ENCODE results near the gene PPT2. TPM values are rescaled to one million over a fixed set of nuclear protein-coding genes. Genes with fewer than 3 reads are reported as not detected.

The PPT2 gene
- total and polyA plus RNA-seq, 2 experiments from 2014 or later, result 27.2 to 34.3 TPM

- Histone ChIP-seq H3K9me3 (ENCODE audit: low read depth) (no peaks in the 10 kb centered on the region), H4K20me1 (ENCODE audit: insufficient read depth, poor library complexity, severe bottlenecking) (no peaks in the 10 kb centered on the region), H3K4me3 (peak overlapping the region; percentile 63), H3K4me2 (peak overlapping the region; percentile 92), H3K79me2 (peaks cover 41% of the 10 kb centered on the region), H3K9me2 (replicated peaks; ENCODE audit: insufficient read depth) (no peaks in the 10 kb centered on the region), H3K4me1 (ENCODE audit: insufficient read depth) (peaks cover 16% of the 10 kb centered on the region), H3K36me3 (replicated peaks; ENCODE audit: insufficient read depth, low read depth) (no peaks in the 10 kb centered on the region), H2AFZ (no peak overlapping the region), H3K27me3 (no peaks in the 10 kb centered on the region), H3K27ac (peak overlapping the region; percentile 95)
- 56% methylated on average over 8 of the region's 8 CpGs for WGBS (ENCODE audit: low lambda C conversion rate, missing lambda C conversion rate)
- DNase-seq (ENCODE audit: low spot score), result no peak
- TF ChIP-seq, protein P1, sequence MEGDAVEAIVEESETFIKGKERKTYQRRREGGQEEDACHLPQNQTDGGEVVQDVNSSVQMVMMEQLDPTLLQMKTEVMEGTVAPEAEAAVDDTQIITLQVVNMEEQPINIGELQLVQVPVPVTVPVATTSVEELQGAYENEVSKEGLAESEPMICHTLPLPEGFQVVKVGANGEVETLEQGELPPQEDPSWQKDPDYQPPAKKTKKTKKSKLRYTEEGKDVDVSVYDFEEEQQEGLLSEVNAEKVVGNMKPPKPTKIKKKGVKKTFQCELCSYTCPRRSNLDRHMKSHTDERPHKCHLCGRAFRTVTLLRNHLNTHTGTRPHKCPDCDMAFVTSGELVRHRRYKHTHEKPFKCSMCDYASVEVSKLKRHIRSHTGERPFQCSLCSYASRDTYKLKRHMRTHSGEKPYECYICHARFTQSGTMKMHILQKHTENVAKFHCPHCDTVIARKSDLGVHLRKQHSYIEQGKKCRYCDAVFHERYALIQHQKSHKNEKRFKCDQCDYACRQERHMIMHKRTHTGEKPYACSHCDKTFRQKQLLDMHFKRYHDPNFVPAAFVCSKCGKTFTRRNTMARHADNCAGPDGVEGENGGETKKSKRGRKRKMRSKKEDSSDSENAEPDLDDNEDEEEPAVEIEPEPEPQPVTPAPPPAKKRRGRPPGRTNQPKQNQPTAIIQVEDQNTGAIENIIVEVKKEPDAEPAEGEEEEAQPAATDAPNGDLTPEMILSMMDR (IDR thresholded peaks at IDR 0.05; ENCODE audit: poor library complexity), result no peak
- TF ChIP-seq EZH2 (IDR thresholded peaks at IDR 0.05; ENCODE audit: borderline replicate concordance), result no peak
- TF ChIP-seq EZH2phosphoT487 (IDR thresholded peaks at IDR 0.05; ENCODE audit: low read depth, severe bottlenecking, unreplicated experiment), result no peak
Measured at GRCh38 chr6:32126880-32127279, 27.1 kb upstream of the PPT2 start.

DNA sequence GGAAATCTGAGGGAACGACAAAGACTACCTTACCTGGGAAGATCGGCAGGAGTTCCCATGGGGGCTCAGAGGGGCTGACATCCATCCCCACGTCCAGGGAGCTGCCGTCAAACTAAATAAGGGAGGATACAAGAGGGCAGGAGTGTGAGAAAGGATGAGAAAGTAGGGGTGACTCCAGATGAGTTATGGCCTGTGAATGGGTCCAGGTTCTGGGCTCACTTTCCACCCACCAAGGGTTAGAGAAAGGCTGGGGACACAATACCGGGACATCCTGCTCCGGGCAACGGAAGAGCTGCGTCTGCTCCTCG, 26.6 kb upstream of the PPT2 start:
- TF ChIP-seq EZH2 (IDR thresholded peaks at IDR 0.05; ENCODE audit: borderline replicate concordance), result no peak
- TF ChIP-seq, protein P1 (IDR thresholded peaks at IDR 0.05; ENCODE audit: poor library complexity), result no peak
- TF ChIP-seq EZH2phosphoT487 (IDR thresholded peaks at IDR 0.05; ENCODE audit: low read depth, severe bottlenecking, unreplicated experiment), result no peak
- no peak for DNase-seq (ENCODE audit: low spot score)
- Histone ChIP-seq H3K4me1 (ENCODE audit: insufficient read depth) (peaks cover 16% of the 10 kb centered on the region), H3K9me3 (ENCODE audit: low read depth) (no peaks in the 10 kb centered on the region), H3K27ac (peak overlapping the region; percentile 95), H3K79me2 (peaks cover 41% of the 10 kb centered on the region), H3K9me2 (replicated peaks; ENCODE audit: insufficient read depth) (no peaks in the 10 kb centered on the region), H3K4me3 (peak overlapping the region; percentile 63), H3K27me3 (no peaks in the 10 kb centered on the region), H4K20me1 (ENCODE audit: insufficient read depth, poor library complexity, severe bottlenecking) (no peaks in the 10 kb centered on the region), H2AFZ (peak overlapping the region; percentile 57), H3K36me3 (replicated peaks; ENCODE audit: insufficient read depth, low read depth) (no peaks in the 10 kb centered on the region), H3K4me2 (peak overlapping the region; percentile 92)
- 10% methylated on average over 9 of the region's 9 CpGs for WGBS (ENCODE audit: low lambda C conversion rate, missing lambda C conversion rate)

DNA sequence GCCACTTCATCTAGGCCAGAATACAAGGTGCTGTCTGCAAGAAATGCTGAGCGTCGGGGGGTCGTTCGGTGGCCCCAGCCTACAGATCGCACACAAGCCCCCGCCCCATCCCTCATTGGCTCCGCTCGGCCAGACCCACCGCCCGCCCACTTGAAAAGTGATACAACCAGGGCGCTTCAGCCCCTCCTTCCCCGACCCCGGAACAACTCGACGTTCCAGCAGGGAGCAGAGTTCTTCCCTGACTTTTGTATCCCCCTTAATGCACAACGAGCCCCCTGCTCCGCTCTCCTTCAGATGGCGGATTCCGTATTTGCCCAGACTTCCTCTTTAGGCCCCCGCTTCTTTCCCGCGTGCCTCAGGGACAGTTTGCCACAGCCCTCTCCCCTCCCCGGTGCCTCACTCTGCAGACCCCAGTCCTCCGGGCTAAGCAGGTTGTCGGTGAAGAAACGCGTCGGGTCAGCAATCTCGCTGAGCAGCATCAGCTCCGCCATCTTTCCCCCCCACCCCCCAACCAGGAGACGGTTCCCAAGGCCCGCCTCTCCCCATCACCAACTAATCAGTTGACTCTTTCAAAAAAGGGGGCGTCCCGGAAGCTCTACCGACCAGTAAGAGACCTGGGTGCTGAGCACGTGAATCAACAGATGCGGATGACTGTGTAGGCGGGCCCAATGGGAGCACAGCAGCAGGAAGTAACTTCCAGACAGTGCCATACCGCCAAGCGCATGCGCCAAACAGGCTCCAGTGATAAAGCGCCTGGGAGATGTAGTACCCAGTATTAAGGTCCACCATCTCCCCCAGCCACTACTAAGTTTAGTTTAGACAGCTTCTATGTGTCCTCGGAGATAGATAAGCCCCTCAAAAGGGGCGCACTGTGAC, 26.0 kb upstream of the PPT2 start, which contains the start of gene ATF6B:
ATF6B (minus strand) TSS at position 530 of the 876 bp plus-strand sequence; CDS start at position 491, 39 bp downstream.
- Histone ChIP-seq H3K4me1 (ENCODE audit: insufficient read depth) (peaks cover 16% of the 10 kb centered on the region), H3K27ac (peak within 1 kb of the TSS; percentile 95)

More for the DNA sequence above, 26.0 kb upstream of the PPT2 start, which contains the start of gene ATF6B:
- H3K9me2 ChIP-seq (replicated peaks; ENCODE audit: insufficient read depth), result no peaks in the 10 kb centered on the region
- H3K9me3 ChIP-seq (ENCODE audit: low read depth), result no peaks in the 10 kb centered on the region
- TF ChIP-seq EZH2 (IDR thresholded peaks at IDR 0.05; ENCODE audit: borderline replicate concordance) (no peak), EZH2phosphoT487 (IDR thresholded peaks at IDR 0.05; ENCODE audit: low read depth, severe bottlenecking, unreplicated experiment) (no peak)
- TF ChIP-seq, protein P1 (IDR thresholded peaks at IDR 0.05; ENCODE audit: poor library complexity), result peak; percentile 4
- H3K4me3 ChIP-seq, result peak within 1 kb of the TSS; percentile 63
- peak within 1 kb of the TSS; percentile 57 for H2AFZ ChIP-seq
- no peaks in the 10 kb centered on the region for H4K20me1 ChIP-seq (ENCODE audit: insufficient read depth, poor library complexity, severe bottlenecking)
- DNase-seq (ENCODE audit: low spot score), result peak; percentile 99
- H3K79me2 ChIP-seq, result peaks cover 41% of the 10 kb centered on the region
- H3K4me2 ChIP-seq, result peak within 1 kb of the TSS; percentile 92
- no peaks in the 10 kb centered on the region for H3K27me3 ChIP-seq
- under 1% methylated on average over 44 of the region's 44 CpGs for WGBS (ENCODE audit: low lambda C conversion rate, missing lambda C conversion rate)
- H3K36me3 ChIP-seq (replicated peaks; ENCODE audit: insufficient read depth, low read depth), result no peaks in the 10 kb centered on the region
